Coronary artery (tissue), 2 donors: Measurements from ENCODE around the gene PRPH.

Experiments
- DNase-seq: peaks from one replicate; pipeline ENCODE4 v3.0.0-alpha.2; 2017; ENCODE audit warnings: low spot score
- H3K27ac ChIP-seq, 2 donors: fragments of 200-600 bp; sonication (generic); one replicate each; pipeline ENCODE4 v1.5.1; 2016 to 2019
- H3K4me3 ChIP-seq: fragments of 200-600 bp; sonication (generic); 2 replicates; pipeline ENCODE4 v1.5.1; 2016; ENCODE audit warnings: mild to moderate bottlenecking, moderate library complexity
- CTCF ChIP-seq: fragments of 200-600 bp; sonication (generic); IDR thresholded peaks from one replicate; pipeline ENCODE4 v1.5.1; 2019; ENCODE audit warnings: antibody characterized with exemption

Gene PRPH

GRCh38 chr12:49327368-49327767, 32.4 kb downstream of the PRPH start:
- no peak for DNase-seq
- Histone ChIP-seq H3K27ac (no peak overlapping the region), H3K4me3 (no peak overlapping the region)
- TF ChIP-seq CTCF = no peak

GRCh38 chr12:49327887-49328286, 32.9 kb downstream of the PRPH start:
- no peak for TF ChIP-seq CTCF
- no peak overlapping the region for H3K4me3 ChIP-seq
- DNase-seq = no peak
- no peak overlapping the region for H3K27ac ChIP-seq

GRCh38 chr12:49328816-49329215, 33.9 kb downstream of the PRPH start:
- H3K4me3 ChIP-seq = no peak overlapping the region
- H3K27ac ChIP-seq = no peak overlapping the region
- no peak for DNase-seq
- TF ChIP-seq CTCF = no peak

GRCh38 chr12:49330032-49330619, 35.2 kb downstream of the PRPH start:
- no peak for DNase-seq
- TF ChIP-seq CTCF = no peak
- no peak overlapping the region for H3K27ac ChIP-seq

GRCh38 chr12:49330631-49331379, 35.9 kb downstream of the PRPH start:
- TF ChIP-seq CTCF = no peak
- no peak for DNase-seq
- Histone ChIP-seq H3K27ac (no peak overlapping the region), H3K4me3 (no peak overlapping the region)

More at GRCh38 chr12:49330032-49330619, 35.2 kb downstream of the PRPH start:
- H3K4me3 ChIP-seq = no peak overlapping the region

- Histone ChIP-seq H3K4me3 (no peak overlapping the region), H3K27ac (no peak overlapping the region)
- peak; percentile 61 for TF ChIP-seq CTCF
- peak; percentile 76 for DNase-seq
Measured at GRCh38 chr12:49331380-49332222, 36.7 kb downstream of the PRPH start.
